Loucy (cell line): ENCODE data around the gene S100B.

Experiments
- EZH2phosphoT487 ChIP-seq: fragments of 200-600 bp; IDR thresholded peaks from 2 replicates; pipeline ENCODE4 v1.6.1; 2018; ENCODE audit warnings: antibody characterized with exemption, mild to moderate bottlenecking, moderate library complexity, borderline replicate concordance
- TF ChIP-seq, protein P1 (sequence below): fragments of 200-600 bp; sonication (generic); conservative IDR thresholded peaks from 2 replicates; pipeline ENCODE4 v1.5.1; 2014; ENCODE audit warnings: mild to moderate bottlenecking, antibody characterized with exemption, low read length

DNA sequence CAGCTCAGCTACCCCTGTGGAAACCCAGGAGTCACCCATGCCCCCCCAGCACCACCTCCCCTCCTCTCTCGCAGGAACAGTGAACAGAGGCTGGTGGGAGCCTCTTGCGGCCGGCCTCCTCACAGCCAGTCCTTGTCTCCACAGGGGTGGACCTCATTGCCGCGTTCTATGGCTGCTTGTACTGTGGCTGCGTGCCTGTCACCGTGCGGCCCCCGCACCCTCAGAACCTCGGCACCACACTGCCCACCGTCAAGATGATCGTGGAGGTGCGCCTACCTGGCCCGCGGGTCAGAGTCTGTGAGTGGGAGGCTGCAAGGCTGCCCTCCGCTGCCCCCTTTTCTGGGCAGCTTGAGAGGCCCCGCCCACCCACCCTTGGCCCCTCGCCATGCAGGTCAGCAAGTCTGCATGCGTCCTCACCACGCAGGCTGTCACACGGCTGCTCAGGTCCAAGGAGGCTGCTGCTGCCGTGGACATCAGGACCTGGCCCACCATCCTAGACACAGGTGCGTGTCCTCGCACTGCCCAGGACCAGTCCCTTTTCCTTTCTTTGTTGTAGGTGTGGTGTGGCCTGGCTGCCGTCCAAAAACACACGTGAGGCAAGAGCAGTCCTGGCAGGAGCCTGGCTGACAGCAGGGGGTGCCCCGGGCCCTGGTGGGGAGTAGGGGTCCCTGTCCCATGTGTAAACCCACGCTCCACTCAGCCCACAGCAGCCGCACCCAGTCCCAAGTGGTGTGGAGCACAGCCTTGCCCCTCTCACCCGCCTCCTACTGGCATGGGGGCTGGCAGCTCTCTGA lies 50.3 kb downstream of the S100B start:
- TF ChIP-seq, protein P1, sequence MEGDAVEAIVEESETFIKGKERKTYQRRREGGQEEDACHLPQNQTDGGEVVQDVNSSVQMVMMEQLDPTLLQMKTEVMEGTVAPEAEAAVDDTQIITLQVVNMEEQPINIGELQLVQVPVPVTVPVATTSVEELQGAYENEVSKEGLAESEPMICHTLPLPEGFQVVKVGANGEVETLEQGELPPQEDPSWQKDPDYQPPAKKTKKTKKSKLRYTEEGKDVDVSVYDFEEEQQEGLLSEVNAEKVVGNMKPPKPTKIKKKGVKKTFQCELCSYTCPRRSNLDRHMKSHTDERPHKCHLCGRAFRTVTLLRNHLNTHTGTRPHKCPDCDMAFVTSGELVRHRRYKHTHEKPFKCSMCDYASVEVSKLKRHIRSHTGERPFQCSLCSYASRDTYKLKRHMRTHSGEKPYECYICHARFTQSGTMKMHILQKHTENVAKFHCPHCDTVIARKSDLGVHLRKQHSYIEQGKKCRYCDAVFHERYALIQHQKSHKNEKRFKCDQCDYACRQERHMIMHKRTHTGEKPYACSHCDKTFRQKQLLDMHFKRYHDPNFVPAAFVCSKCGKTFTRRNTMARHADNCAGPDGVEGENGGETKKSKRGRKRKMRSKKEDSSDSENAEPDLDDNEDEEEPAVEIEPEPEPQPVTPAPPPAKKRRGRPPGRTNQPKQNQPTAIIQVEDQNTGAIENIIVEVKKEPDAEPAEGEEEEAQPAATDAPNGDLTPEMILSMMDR: no peak
- no peak for TF ChIP-seq EZH2phosphoT487
